ENCODE results near the gene MCRIP2.
A peak's percentile ranks its signal among the peaks of the same experiment; 100 is the strongest.

Gene MCRIP2

GRCh38 chr16:676913-677312, 35.3 kb downstream of the MCRIP2 start:
- Histone ChIP-seq H3F3A (ENCODE audit: insufficient read depth, low read length) (no peaks in the 10 kb centered on the region), H4K20me1 (ENCODE audit: insufficient read depth, low read length) (no peaks in the 10 kb centered on the region), H3K4me3 (ENCODE audit: low read depth, low read length, poor library complexity, severe bottlenecking) (no peak overlapping the region), H3K4me1 (ENCODE audit: insufficient read depth, low read length, severe bottlenecking) (peaks cover 27% of the 10 kb centered on the region), H3K4me2 (ENCODE audit: low read length) (peak overlapping the region; percentile 18; the same call in 1 of the 2 replicates), H3K27me3 (ENCODE audit: insufficient read depth, low read length) (no peaks in the 10 kb centered on the region), H3K27ac (ENCODE audit: low read depth, low read length, poor library complexity, severe bottlenecking) (no peak overlapping the region), H3K9me3 (ENCODE audit: low read length) (no peaks in the 10 kb centered on the region), H3K36me3 (ENCODE audit: insufficient read depth, low read length) (peaks cover 37% of the 10 kb centered on the region), H3K9ac (ENCODE audit: low read length) (no peak overlapping the region), H3K79me2 (ENCODE audit: insufficient read depth, low read length) (0 out of 2 replicates have a peak, but pooled peaks cover 8% of the 10 kb centered on the region), H2AFZ (ENCODE audit: low read length) (no peak overlapping the region), H3K9me2 (ENCODE audit: low read depth, low read length) (no peaks in the 10 kb centered on the region)
- TF ChIP-seq EZH2 (IDR thresholded peaks at IDR 0.05; ENCODE audit: borderline replicate concordance, low read length) (no peak), CTCF (IDR thresholded peaks at IDR 0.05; ENCODE audit: low read length) (no peak)

GRCh38 chr16:677316-678190, 35.9 kb downstream of the MCRIP2 start:
- H3K27me3 ChIP-seq (ENCODE audit: insufficient read depth, low read length): no peaks in the 10 kb centered on the region
- peaks cover 33% of the 10 kb centered on the region for H3K4me1 ChIP-seq (ENCODE audit: insufficient read depth, low read length, severe bottlenecking)
- no peak overlapping the region for H3K9ac ChIP-seq (ENCODE audit: low read length)
- H3K79me2 ChIP-seq (ENCODE audit: insufficient read depth, low read length): 0 out of 2 replicates have a peak, but pooled peaks cover 8% of the 10 kb centered on the region
- H3K36me3 ChIP-seq (ENCODE audit: insufficient read depth, low read length): peaks cover 37% of the 10 kb centered on the region
- H3F3A ChIP-seq (ENCODE audit: insufficient read depth, low read length): no peaks in the 10 kb centered on the region
- no peak overlapping the region for H3K27ac ChIP-seq (ENCODE audit: low read depth, low read length, poor library complexity, severe bottlenecking)
- H3K4me2 ChIP-seq (ENCODE audit: low read length): peak overlapping the region; percentile 18; the same call in 1 of the 2 replicates
- H4K20me1 ChIP-seq (ENCODE audit: insufficient read depth, low read length): no peaks in the 10 kb centered on the region
- H3K9me3 ChIP-seq (ENCODE audit: low read length): no peaks in the 10 kb centered on the region
- H2AFZ ChIP-seq (ENCODE audit: low read length): no peak overlapping the region
- H3K9me2 ChIP-seq (ENCODE audit: low read depth, low read length): no peaks in the 10 kb centered on the region
- no peak overlapping the region for H3K4me3 ChIP-seq (ENCODE audit: low read depth, low read length, poor library complexity, severe bottlenecking)
- TF ChIP-seq EZH2 (IDR thresholded peaks at IDR 0.05; ENCODE audit: borderline replicate concordance, low read length) (no peak), CTCF (IDR thresholded peaks at IDR 0.05; ENCODE audit: low read length) (no peak)

- TF ChIP-seq CTCF (IDR thresholded peaks at IDR 0.05; ENCODE audit: low read length): no peak
- Histone ChIP-seq H3K9me3 (ENCODE audit: low read length) (no peaks in the 10 kb centered on the region), H3K4me1 (ENCODE audit: insufficient read depth, low read length, severe bottlenecking) (peaks cover 41% of the 10 kb centered on the region), H3K4me3 (ENCODE audit: low read depth, low read length, poor library complexity, severe bottlenecking) (no peak overlapping the region), H3K27ac (ENCODE audit: low read depth, low read length, poor library complexity, severe bottlenecking) (peak overlapping the region; percentile 27), H3F3A (ENCODE audit: insufficient read depth, low read length) (no peaks in the 10 kb centered on the region), H3K27me3 (ENCODE audit: insufficient read depth, low read length) (no peaks in the 10 kb centered on the region), H2AFZ (ENCODE audit: low read length) (no peak overlapping the region), H3K36me3 (ENCODE audit: insufficient read depth, low read length) (peaks cover 37% of the 10 kb centered on the region), H4K20me1 (ENCODE audit: insufficient read depth, low read length) (no peaks in the 10 kb centered on the region), H3K79me2 (ENCODE audit: insufficient read depth, low read length) (0 out of 2 replicates have a peak, but pooled peaks cover 8% of the 10 kb centered on the region), H3K9me2 (ENCODE audit: low read depth, low read length) (no peaks in the 10 kb centered on the region), H3K4me2 (ENCODE audit: low read length) (no peak overlapping the region), H3K9ac (ENCODE audit: low read length) (no peak overlapping the region)
These were observed 36.7 kb downstream of the MCRIP2 start for GRCh38 chr16:678209-678857.
